SK-N-SH treated with all-trans-retinoic acid at 6 μM for 48 hours (cell line): ENCODE results near the gene MUC5B.

Experiments
- ATAC-seq: fragments of 200-7000 bp; cut with Tn5 transposase; 3 replicates; pipeline ENCODE4 v1.9.1; 2020; ENCODE audit warnings: mild to moderate bottlenecking, moderate library complexity
- ARNTL ChIP-seq: fragments of 450-650 bp; formaldehyde crosslinking; IDR thresholded peaks from 2 replicates; pipeline ENCODE4 v1.5.0; 2020; ENCODE audit warnings: low read depth, mild to moderate bottlenecking, moderate library complexity, borderline replicate concordance
- BACH2 ChIP-seq: fragments of 250-450 bp; sonication (Bioruptor Pico); IDR thresholded peaks from 2 replicates; pipeline ENCODE4 v1.9.0; 2021; ENCODE audit warnings: mild to moderate bottlenecking, borderline replicate concordance
- CSDC2 ChIP-seq: fragments of 250-450 bp; sonication (Bioruptor Pico); IDR thresholded peaks from 2 replicates; pipeline ENCODE4 v1.5.0; 2020; ENCODE audit warnings: mild to moderate bottlenecking, moderate library complexity
- CSRNP3 ChIP-seq: fragments of 250-450 bp; sonication (Bioruptor Pico); IDR thresholded peaks from 2 replicates; pipeline ENCODE4 v1.5.1; 2021; ENCODE audit warnings: mild to moderate bottlenecking, moderate library complexity
- ESRRG ChIP-seq: fragments of 250-450 bp; sonication (Bioruptor Pico); IDR thresholded peaks from 2 replicates; pipeline ENCODE4 v1.6.1; 2021; ENCODE audit warnings: mild to moderate bottlenecking
- GLIS3 ChIP-seq: fragments of 250-450 bp; sonication (Bioruptor Pico); IDR thresholded peaks from 2 replicates; pipeline ENCODE4 v1.5.0; 2020; ENCODE audit warnings: mild to moderate bottlenecking, moderate library complexity
- OSR1 ChIP-seq: fragments of 250-450 bp; sonication (Bioruptor Pico); IDR thresholded peaks from 2 replicates; pipeline ENCODE4 v1.8.0; 2022; ENCODE audit warnings: moderate library complexity, mild to moderate bottlenecking, inconsistent platforms
- PATZ1 ChIP-seq: fragments of 250-450 bp; sonication (Bioruptor Pico); IDR thresholded peaks from 2 replicates; pipeline ENCODE4 v1.8.0; 2020; ENCODE audit warnings: mild to moderate bottlenecking, moderate library complexity, borderline replicate concordance
- PPARA ChIP-seq: fragments of 250-450 bp; sonication (Bioruptor Pico); IDR thresholded peaks from 2 replicates; pipeline ENCODE4 v1.5.0; 2020; ENCODE audit warnings: mild to moderate bottlenecking, borderline replicate concordance
- RARB ChIP-seq: fragments of 250-450 bp; sonication (Bioruptor Pico); IDR thresholded peaks from 2 replicates; pipeline ENCODE4 v1.8.0; 2021; ENCODE audit warnings: mild to moderate bottlenecking, moderate library complexity
- SNAI2 ChIP-seq: fragments of 250-450 bp; sonication (Bioruptor Pico); IDR thresholded peaks from 2 replicates; pipeline ENCODE4 v1.5.0; 2020; ENCODE audit warnings: mild to moderate bottlenecking, moderate library complexity
- TCF4 ChIP-seq: fragments of 250-450 bp; sonication (Bioruptor Pico); IDR thresholded peaks from 2 replicates; pipeline ENCODE4 v1.8.0; 2021; ENCODE audit warnings: mild to moderate bottlenecking, moderate library complexity, borderline replicate concordance
- TOX ChIP-seq: fragments of 250-450 bp; sonication (Bioruptor Pico); IDR thresholded peaks from 2 replicates; pipeline ENCODE4 v1.8.0; 2021; ENCODE audit warnings: mild to moderate bottlenecking, moderate library complexity, borderline replicate concordance
- ZC3H10 ChIP-seq: fragments of 250-450 bp; sonication (Bioruptor Pico); IDR thresholded peaks from 2 replicates; pipeline ENCODE4 v1.5.1; 2021; ENCODE audit warnings: mild to moderate bottlenecking, moderate library complexity
- ZFP3 ChIP-seq: fragments of 250-450 bp; sonication (Bioruptor Pico); IDR thresholded peaks from 2 replicates; pipeline ENCODE4 v1.5.0; 2020; ENCODE audit warnings: mild to moderate bottlenecking, moderate library complexity
- ZFP30 ChIP-seq: fragments of 450-650 bp; formaldehyde crosslinking; IDR thresholded peaks from 2 replicates; pipeline ENCODE4 v1.5.0; 2022; ENCODE audit warnings: mild to moderate bottlenecking, moderate library complexity
- ZNF565 ChIP-seq: fragments of 450-650 bp; formaldehyde crosslinking; conservative IDR thresholded peaks from 2 replicates; pipeline ENCODE4 v1.5.0; 2020; ENCODE audit warnings: low read depth, mild to moderate bottlenecking, moderate library complexity
- ZNF70 ChIP-seq: fragments of 450-650 bp; formaldehyde crosslinking; IDR thresholded peaks from 2 replicates; pipeline ENCODE4 v1.5.0; 2020; ENCODE audit warnings: mild to moderate bottlenecking, moderate library complexity
- ZNF8 ChIP-seq: fragments of 450-650 bp; formaldehyde crosslinking; IDR thresholded peaks from 2 replicates; pipeline ENCODE4 v1.5.0; 2020; ENCODE audit warnings: mild to moderate bottlenecking, moderate library complexity
- TF ChIP-seq, protein P1 (sequence below): fragments of 250-450 bp; sonication (Bioruptor Pico); IDR thresholded peaks from 2 replicates; pipeline ENCODE4 v1.5.0; 2020; ENCODE audit warnings: mild to moderate bottlenecking, moderate library complexity
- TF ChIP-seq, protein P2 (sequence below): fragments of 250-450 bp; sonication (Bioruptor Pico); IDR thresholded peaks from 2 replicates; pipeline ENCODE4 v1.8.0; 2021; ENCODE audit warnings: low read depth, mild to moderate bottlenecking, moderate library complexity, borderline replicate concordance
- TF ChIP-seq, protein P3 (sequence below): fragments of 250-450 bp; sonication (Bioruptor Pico); IDR thresholded peaks from 2 replicates; pipeline ENCODE4 v1.5.1; 2020; ENCODE audit warnings: low read depth, mild to moderate bottlenecking, moderate library complexity

MUC5B gene

GRCh38 chr11:1232883-1233321 is 10.0 kb downstream of the MUC5B start:
- no peak for ATAC-seq

DNA sequence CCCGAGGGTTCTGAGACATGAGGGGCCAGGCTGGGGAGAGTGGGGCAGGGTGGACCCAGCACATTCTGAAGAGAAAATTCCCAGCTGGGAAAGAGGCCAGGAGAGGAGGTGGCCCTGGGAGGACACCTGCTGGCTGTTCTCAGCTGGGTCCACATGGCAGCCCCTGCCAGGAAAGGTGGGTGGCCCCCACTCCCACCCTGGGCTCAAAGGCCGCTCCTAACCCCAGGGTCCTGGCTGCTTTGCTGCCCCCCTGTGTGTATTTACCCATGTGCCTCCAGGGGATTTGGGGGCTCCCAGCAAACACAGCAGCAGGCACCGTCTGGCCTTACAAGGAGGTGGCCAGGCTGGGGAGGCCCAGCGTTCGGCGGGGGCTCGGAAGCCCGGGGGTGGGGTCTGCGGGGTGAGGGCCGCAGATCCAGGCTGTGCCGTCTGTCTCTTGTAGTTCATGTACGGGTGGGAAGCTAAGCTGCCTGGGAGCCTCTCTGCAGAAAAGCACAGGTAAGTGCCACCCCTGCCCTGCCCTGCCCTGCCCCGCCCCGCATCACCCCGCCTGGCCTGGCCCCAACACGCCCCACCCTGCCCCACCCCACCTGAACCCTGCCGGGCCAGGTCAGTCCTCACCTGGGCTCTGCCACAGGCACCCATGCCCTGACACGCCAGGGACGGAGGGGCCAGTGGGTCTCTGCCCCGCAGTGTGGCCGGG is 10.6 kb downstream of the MUC5B start:
- no peak for TF ChIP-seq BACH2
- no peak for TF ChIP-seq ZNF70 (CRISPR knock-in tag)
- no peak for TF ChIP-seq SNAI2 (CRISPR knock-in tag)
- no peak for TF ChIP-seq OSR1 (CRISPR knock-in tag)
- no peak for TF ChIP-seq ZNF565 (CRISPR knock-in tag)
- no peak for TF ChIP-seq CSRNP3 (CRISPR knock-in tag)
- no peak for TF ChIP-seq ZFP3 (CRISPR knock-in tag)
- TF ChIP-seq TCF4 (CRISPR knock-in tag): no peak
- no peak for TF ChIP-seq PPARA
- TF ChIP-seq ARNTL: no peak
- TF ChIP-seq GLIS3 (CRISPR knock-in tag): no peak
- TF ChIP-seq PATZ1 (CRISPR knock-in tag): no peak
- TF ChIP-seq, protein P1, sequence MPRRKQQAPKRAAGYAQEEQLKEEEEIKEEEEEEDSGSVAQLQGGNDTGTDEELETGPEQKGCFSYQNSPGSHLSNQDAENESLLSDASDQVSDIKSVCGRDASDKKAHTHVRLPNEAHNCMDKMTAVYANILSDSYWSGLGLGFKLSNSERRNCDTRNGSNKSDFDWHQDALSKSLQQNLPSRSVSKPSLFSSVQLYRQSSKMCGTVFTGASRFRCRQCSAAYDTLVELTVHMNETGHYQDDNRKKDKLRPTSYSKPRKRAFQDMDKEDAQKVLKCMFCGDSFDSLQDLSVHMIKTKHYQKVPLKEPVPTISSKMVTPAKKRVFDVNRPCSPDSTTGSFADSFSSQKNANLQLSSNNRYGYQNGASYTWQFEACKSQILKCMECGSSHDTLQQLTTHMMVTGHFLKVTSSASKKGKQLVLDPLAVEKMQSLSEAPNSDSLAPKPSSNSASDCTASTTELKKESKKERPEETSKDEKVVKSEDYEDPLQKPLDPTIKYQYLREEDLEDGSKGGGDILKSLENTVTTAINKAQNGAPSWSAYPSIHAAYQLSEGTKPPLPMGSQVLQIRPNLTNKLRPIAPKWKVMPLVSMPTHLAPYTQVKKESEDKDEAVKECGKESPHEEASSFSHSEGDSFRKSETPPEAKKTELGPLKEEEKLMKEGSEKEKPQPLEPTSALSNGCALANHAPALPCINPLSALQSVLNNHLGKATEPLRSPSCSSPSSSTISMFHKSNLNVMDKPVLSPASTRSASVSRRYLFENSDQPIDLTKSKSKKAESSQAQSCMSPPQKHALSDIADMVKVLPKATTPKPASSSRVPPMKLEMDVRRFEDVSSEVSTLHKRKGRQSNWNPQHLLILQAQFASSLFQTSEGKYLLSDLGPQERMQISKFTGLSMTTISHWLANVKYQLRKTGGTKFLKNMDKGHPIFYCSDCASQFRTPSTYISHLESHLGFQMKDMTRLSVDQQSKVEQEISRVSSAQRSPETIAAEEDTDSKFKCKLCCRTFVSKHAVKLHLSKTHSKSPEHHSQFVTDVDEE (CRISPR knock-in tag): no peak
- no peak for TF ChIP-seq CSDC2
- TF ChIP-seq, all 23 proteins: peak for 0

More at GRCh38 chr11:1232883-1233321, 10.0 kb downstream of the MUC5B start:
- TF ChIP-seq, protein P2, sequence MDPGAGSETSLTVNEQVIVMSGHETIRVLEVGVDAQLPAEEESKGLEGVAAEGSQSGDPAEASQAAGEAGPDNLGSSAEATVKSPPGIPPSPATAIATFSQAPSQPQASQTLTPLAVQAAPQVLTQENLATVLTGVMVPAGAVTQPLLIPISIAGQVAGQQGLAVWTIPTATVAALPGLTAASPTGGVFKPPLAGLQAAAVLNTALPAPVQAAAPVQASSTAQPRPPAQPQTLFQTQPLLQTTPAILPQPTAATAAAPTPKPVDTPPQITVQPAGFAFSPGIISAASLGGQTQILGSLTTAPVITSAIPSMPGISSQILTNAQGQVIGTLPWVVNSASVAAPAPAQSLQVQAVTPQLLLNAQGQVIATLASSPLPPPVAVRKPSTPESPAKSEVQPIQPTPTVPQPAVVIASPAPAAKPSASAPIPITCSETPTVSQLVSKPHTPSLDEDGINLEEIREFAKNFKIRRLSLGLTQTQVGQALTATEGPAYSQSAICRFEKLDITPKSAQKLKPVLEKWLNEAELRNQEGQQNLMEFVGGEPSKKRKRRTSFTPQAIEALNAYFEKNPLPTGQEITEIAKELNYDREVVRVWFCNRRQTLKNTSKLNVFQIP (CRISPR knock-in tag): no peak
- TF ChIP-seq ZNF70 (CRISPR knock-in tag) (no peak), OSR1 (CRISPR knock-in tag) (no peak), ZC3H10 (CRISPR knock-in tag) (no peak), ZNF8 (no peak), PATZ1 (CRISPR knock-in tag) (no peak), ZFP30 (CRISPR knock-in tag) (no peak), TOX (CRISPR knock-in tag) (no peak), TCF4 (CRISPR knock-in tag) (no peak)

DNA sequence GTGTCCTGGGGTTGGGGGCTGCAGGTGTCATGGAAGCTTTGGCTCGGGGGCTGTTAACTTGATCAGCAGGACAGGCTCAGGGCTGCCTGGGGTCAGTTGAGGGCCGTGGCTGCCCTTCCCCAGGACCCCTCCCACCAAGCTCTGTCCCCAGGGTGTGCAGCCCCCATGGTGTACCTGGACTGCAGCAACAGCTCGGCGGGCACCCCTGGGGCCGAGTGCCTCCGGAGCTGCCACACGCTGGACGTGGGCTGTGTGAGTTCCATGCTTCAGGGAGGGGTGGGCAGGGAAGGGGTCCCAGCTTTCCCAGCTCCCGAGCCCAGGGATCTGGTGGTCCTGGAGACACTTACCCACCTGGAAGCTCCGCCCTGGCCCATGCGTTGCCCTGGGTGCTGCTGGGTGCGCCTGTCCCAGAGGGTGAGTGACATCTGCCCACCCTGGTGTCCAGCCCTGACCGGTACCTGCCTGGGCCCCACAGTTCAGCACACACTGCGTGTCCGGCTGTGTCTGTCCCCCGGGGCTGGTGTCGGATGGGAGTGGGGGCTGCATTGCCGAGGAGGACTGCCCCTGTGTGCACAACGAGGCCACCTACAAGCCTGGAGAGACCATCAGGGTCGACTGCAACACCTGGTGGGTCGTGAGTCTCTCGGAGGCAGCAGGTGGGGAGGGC is 11.3 kb downstream of the MUC5B start:
- ATAC-seq: no peak
- TF ChIP-seq TCF4 (CRISPR knock-in tag) (no peak), GLIS3 (CRISPR knock-in tag) (no peak), PPARA (no peak), ZNF8 (no peak), ZFP30 (CRISPR knock-in tag) (no peak), ZNF70 (CRISPR knock-in tag) (no peak), ESRRG (CRISPR knock-in tag) (no peak), PATZ1 (CRISPR knock-in tag) (no peak), OSR1 (CRISPR knock-in tag) (no peak), BACH2 (no peak), ZFP3 (CRISPR knock-in tag) (no peak), ZNF565 (CRISPR knock-in tag) (no peak), RARB (CRISPR knock-in tag) (no peak), TOX (CRISPR knock-in tag) (no peak), SNAI2 (CRISPR knock-in tag) (no peak), CSDC2 (no peak)
- TF ChIP-seq, protein P3, sequence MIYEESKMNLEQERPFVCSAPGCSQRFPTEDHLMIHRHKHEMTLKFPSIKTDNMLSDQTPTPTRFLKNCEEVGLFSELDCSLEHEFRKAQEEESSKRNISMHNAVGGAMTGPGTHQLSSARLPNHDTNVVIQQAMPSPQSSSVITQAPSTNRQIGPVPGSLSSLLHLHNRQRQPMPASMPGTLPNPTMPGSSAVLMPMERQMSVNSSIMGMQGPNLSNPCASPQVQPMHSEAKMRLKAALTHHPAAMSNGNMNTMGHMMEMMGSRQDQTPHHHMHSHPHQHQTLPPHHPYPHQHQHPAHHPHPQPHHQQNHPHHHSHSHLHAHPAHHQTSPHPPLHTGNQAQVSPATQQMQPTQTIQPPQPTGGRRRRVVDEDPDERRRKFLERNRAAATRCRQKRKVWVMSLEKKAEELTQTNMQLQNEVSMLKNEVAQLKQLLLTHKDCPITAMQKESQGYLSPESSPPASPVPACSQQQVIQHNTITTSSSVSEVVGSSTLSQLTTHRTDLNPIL (CRISPR knock-in tag): no peak

More for the DNA sequence above, 10.6 kb downstream of the MUC5B start:
- ATAC-seq: no peak
